GM21515 (cell line): Measurements from ENCODE around the gene PPRC1.

ENCODE experiments used
- ATAC-seq: cut with Tn5 transposase; IDR thresholded peaks from one replicate; pipeline ENCODE4 v1.9.1; 2021; ENCODE audit not compliant: unreplicated experiment

PPRC1 gene

GRCh38 chr10:102118867-102119266, 14.0 kb upstream of the PPRC1 start:
- ATAC-seq, result no peak

- no peak for ATAC-seq
Measured at GRCh38 chr10:102119417-102120141, 13.3 kb upstream of the PPRC1 start.

GRCh38 chr10:102120142-102120990, 12.5 kb upstream of the PPRC1 start, which contains the start of gene LDB1:
Gene LDB1 (minus strand): TSS chr10:102120368. CDS start chr10:102120110, 258 bp downstream.
- peak; percentile 56 for ATAC-seq

- no peak for ATAC-seq
Measured at GRCh38 chr10:102120991-102121738, 11.7 kb upstream of the PPRC1 start.

- ATAC-seq, result no peak
Measured at GRCh38 chr10:102121739-102122372, 11.0 kb upstream of the PPRC1 start.

GRCh38 chr10:102122450-102122849, 10.4 kb upstream of the PPRC1 start:
- no peak for ATAC-seq

- no peak for ATAC-seq
Measured at GRCh38 chr10:102123223-102123622, 9.6 kb upstream of the PPRC1 start.

- ATAC-seq, result no peak
Measured at GRCh38 chr10:102131286-102132170, 1.3 kb upstream of the PPRC1 start.

- ATAC-seq, result no peak
Measured at GRCh38 chr10:102132193-102132562, 662 bp upstream of the PPRC1 start.

GRCh38 chr10:102133373-102134195, 744 bp downstream of the PPRC1 start:
- no peak for ATAC-seq

- ATAC-seq, result no peak
Measured at GRCh38 chr10:102134416-102134815, 1.6 kb downstream of the PPRC1 start.

GRCh38 chr10:102135956-102136526, 3.2 kb downstream of the PPRC1 start:
- no peak for ATAC-seq

GRCh38 chr10:102139281-102140110, 6.7 kb downstream of the PPRC1 start:
- no peak for ATAC-seq

- no peak for ATAC-seq
Measured at GRCh38 chr10:102140218-102140617, 7.4 kb downstream of the PPRC1 start.

GRCh38 chr10:102140913-102141540, 8.2 kb downstream of the PPRC1 start:
- no peak for ATAC-seq

GRCh38 chr10:102141583-102142107, 8.8 kb downstream of the PPRC1 start:
- no peak for ATAC-seq

- no peak for ATAC-seq
Measured at GRCh38 chr10:102146971-102147428, 14.2 kb downstream of the PPRC1 start.
